K562 (cell line): ENCODE results near the gene ZBTB47. TPM values are rescaled to one million over a fixed set of nuclear protein-coding genes. Genes with fewer than 3 reads are reported as not detected.

ENCODE experiments used
- ATAC-seq: fragments of 200-7000 bp; cut with Tn5 transposase; 3 replicates; pipeline ENCODE4 v1.9.1; 2020; ENCODE audit warnings: moderate library complexity
- BruUV-seq: library from RNA; stranded (reverse); fragments of 400-500 nt; replicated peaks from 2 replicates; lab custom pipeline; 2021; lab: Mats Ljungman, UMichigan
- CTCF ChIA-PET: fragments of 300-600 bp; formaldehyde crosslinking; extraction: SDS; loops from one replicate; lab custom pipeline; 2021; ENCODE audit warnings: low intra/inter-chr PET ratio; lab: Yijun Ruan, JAX
- POLR2A ChIA-PET: fragments of 300-600, 350-650 bp; sonication (Branson Sonifier 250); formaldehyde crosslinking; extraction: SDS; loops from one replicate; lab custom pipeline; 2021; ENCODE audit warnings: antibody characterized with exemption, inconsistent platforms; lab: Yijun Ruan, JAX
- DNase-seq, 4 experiments: peaks; one replicate each; pipeline versions ENCODE4 v3.0.0 to v3.0.0-alpha.2; 2011 to 2018; ENCODE audit warnings: low spot score in 3 of 4, mixed read lengths in 3 of 4; ENCODE audit errors: extremely low read depth in 1 of 4
- FAIRE-seq: peaks from 2 replicates; lab custom pipeline; 2011; peaks lifted over from hg19 to GRCh38; lab: Jason Lieb, UNC
- H2AFZ ChIP-seq: 2 replicates; pipeline ENCODE4 v1.6.0; 2011; ENCODE audit warnings: low read depth, low read length, control low read depth, inconsistent platforms
- H3K27ac ChIP-seq: fragments of 200-600 bp; 3 replicates; pipeline ENCODE4 v1.8.0; 2011; ENCODE audit warnings: low read depth, mild to moderate bottlenecking, control low read depth, inconsistent platforms, low read length, moderate library complexity, mixed read lengths; ENCODE audit errors: extremely low read depth
- H3K27me3 ChIP-seq, 2 experiments: fragments of 300-600 bp in 1 of 2; 2 replicates in 1 of 2; 3 replicates in 1 of 2; pipeline versions ENCODE4 v1.6.0 to v1.8.0; 2011; ENCODE audit warnings: inconsistent platforms in 2 of 2, low read length in 2 of 2, mild to moderate bottlenecking in 1 of 2, mixed read lengths in 1 of 2, moderate library complexity in 1 of 2; ENCODE audit not compliant: control insufficient read depth in 2 of 2, insufficient read depth in 2 of 2
- H3K36me3 ChIP-seq: fragments of 300-600 bp; 3 replicates; pipeline ENCODE4 v1.8.0; 2011; ENCODE audit warnings: mild to moderate bottlenecking, low read length, inconsistent platforms; ENCODE audit not compliant: control insufficient read depth, insufficient read depth
- H3K4me1 ChIP-seq, 2 experiments: fragments of 200-600 bp in 1 of 2; replicated peaks in 1 of 2; 2 replicates in 1 of 2; 3 replicates in 1 of 2; pipeline versions ENCODE4 v1.5.1 to v1.8.0; 2011; ENCODE audit warnings: inconsistent platforms in 2 of 2, low read length in 2 of 2, mild to moderate bottlenecking in 1 of 2, mixed read lengths in 1 of 2, moderate library complexity in 1 of 2; ENCODE audit not compliant: control insufficient read depth in 2 of 2, insufficient read depth in 2 of 2
- H3K4me2 ChIP-seq: 2 replicates; pipeline ENCODE4 v1.6.1; 2011; ENCODE audit warnings: low read length, control low read depth, inconsistent platforms, mixed read lengths; ENCODE audit not compliant: insufficient read depth
- H3K4me3 ChIP-seq: fragments of 200-600 bp; sonication (generic), shearing (Covaris generic); 2 replicates; pipeline ENCODE4 v1.5.1; 2016; ENCODE audit warnings: control low read depth, inconsistent platforms
- H3K79me2 ChIP-seq: fragments of 200-600 bp; 3 replicates; pipeline ENCODE4 v1.8.0; 2011; ENCODE audit warnings: low read length, inconsistent platforms; ENCODE audit not compliant: control insufficient read depth, insufficient read depth
- H3K9ac ChIP-seq, 2 experiments: 2 replicates each; pipeline versions ENCODE4 v1.6.0 to v1.6.1; 2011; ENCODE audit warnings: low read depth in 2 of 2, low read length in 2 of 2, control low read depth in 1 of 2, inconsistent platforms in 1 of 2, mild to moderate bottlenecking in 1 of 2, mixed read lengths in 1 of 2; ENCODE audit not compliant: insufficient read depth in 1 of 2
- H3K9me1 ChIP-seq: one replicate; pipeline ENCODE4 v1.6.0; 2011; ENCODE audit warnings: inconsistent platforms, mild to moderate bottlenecking, low read length, moderate library complexity; ENCODE audit not compliant: control insufficient read depth, insufficient read depth
- H3K9me3 ChIP-seq: replicated peaks from 2 replicates; pipeline ENCODE4 v1.5.1; 2011; ENCODE audit warnings: low read depth, low read length, inconsistent platforms; ENCODE audit not compliant: control insufficient read depth, insufficient read depth
- H4K20me1 ChIP-seq: replicated peaks from 2 replicates; pipeline ENCODE4 v1.6.1; 2011; ENCODE audit warnings: low read length, inconsistent platforms, mixed read lengths; ENCODE audit not compliant: control insufficient read depth, insufficient read depth
- BACH1 ChIP-seq: fragments of 200-800 bp; sonication (Bioruptor generic); IDR thresholded peaks from 2 replicates; pipeline ENCODE4 v1.6.1; 2016; ENCODE audit warnings: missing genetic modification characterization, missing compliant biosample characterization
- FOXM1 ChIP-seq, 2 experiments: fragments of 450-650 bp in 1 of 2; sonication (generic) in 1 of 2; formaldehyde crosslinking in 1 of 2; IDR thresholded peaks; 2 replicates each; pipeline versions ENCODE4 v1.6.1 to v1.9.0; 2017 to 2022; ENCODE audit warnings: low read depth in 2 of 2, mild to moderate bottlenecking in 2 of 2, missing genetic modification reagents in 1 of 2, moderate library complexity in 1 of 2
- HMG20A ChIP-seq: fragments of 450-650 bp; formaldehyde crosslinking; conservative IDR thresholded peaks from 2 replicates; pipeline ENCODE4 v1.4.0; 2020; ENCODE audit warnings: mild to moderate bottlenecking, mixed read lengths
- MECOM ChIP-seq: fragments of 250-450 bp; sonication (Bioruptor Pico); IDR thresholded peaks from 2 replicates; pipeline ENCODE4 v1.8.0; 2022; ENCODE audit warnings: inconsistent platforms
- POLR2B ChIP-seq: fragments of 450-650 bp; IDR thresholded peaks from 2 replicates; pipeline ENCODE4 v1.6.1; 2018; ENCODE audit warnings: low read depth; ENCODE audit not compliant: partially characterized antibody
- ZNF165 ChIP-seq: fragments of 250-450 bp; sonication (Bioruptor Pico); IDR thresholded peaks from 2 replicates; pipeline ENCODE4 v1.4.0; 2020; ENCODE audit warnings: borderline replicate concordance
- ZNF316 ChIP-seq: fragments of 450-650 bp; IDR thresholded peaks from 2 replicates; pipeline ENCODE4 v1.6.1; 2016
- ZNF384 ChIP-seq: IDR thresholded peaks from 2 replicates; pipeline ENCODE4 v1.6.1; 2012; ENCODE audit warnings: low read depth, low read length, improper control_type of control experiment
- ZNF589 ChIP-seq: fragments of 200-800 bp; sonication (Bioruptor generic); IDR thresholded peaks from 2 replicates; pipeline ENCODE4 v1.6.1; 2016; ENCODE audit warnings: low read depth, missing genetic modification characterization, missing compliant biosample characterization
- WGBS: fragments of 100-300 bp; shearing (Covaris generic); methylation state at CpG from one replicate; pipeline ENCODE4 v1.1.6; 2016; ENCODE audit warnings: low coverage, mixed read lengths; ENCODE audit not compliant: insufficient coverage; ENCODE audit errors: missing lambda C conversion rate; 5-methylcytosine and 5-hydroxymethylcytosine counted together
- in situ Hi-C: fragments of 300-500 bp; cut with MboI; formaldehyde crosslinking; loops from 4 replicates; pipeline ENCODE4 v1.15.0; 2018; ENCODE audit warnings: inconsistent platforms, mixed read lengths
- intact Hi-C: fragments of 100-400 bp; cut with micrococcal nuclease; formaldehyde crosslinking; loops from 2 replicates; pipeline ENCODE4 v1.14.2; 2022
- polyA plus RNA-seq, 8 experiments: library from polyadenylated mRNA; depleted of rRNA in 4 of 8; stranded (reverse) in 5 of 8; unstranded in 3 of 8; fragments of >200 nt; fragmentation: Nextera tagmentation in 2 of 8; fragmentation: Illumina TruSeq in 1 of 8; extraction: Ambion mirVana in 2 of 8; extraction: Trizol in 1 of 8; gene quantifications; 2 replicates each; pipeline versions ENCODE4 v1.2.1 to v1.2.3, GENCODE V29; 2011 to 2014; ENCODE audit warnings: inconsistent platforms in 1 of 8, missing spikeins in 1 of 8
- total RNA-seq, 7 experiments: library from RNA; depleted of rRNA in 6 of 7; stranded (reverse); fragments of >200 nt in 6 of 7; fragmentation: Illumina TruSeq in 2 of 7; extraction: Trizol in 2 of 7; gene quantifications; 2 replicates each; pipeline versions ENCODE4 v1.2.1 to v1.2.3, GENCODE V29; 2011 to 2021; ENCODE audit warnings: low replicate concordance in 1 of 7
- TF ChIP-seq, protein P1 (sequence below), 2 experiments: fragments of 450-650 bp; formaldehyde crosslinking in 1 of 2; IDR thresholded peaks; 2 replicates each; pipeline versions ENCODE4 v1.4.0 to v1.6.1; 2014 to 2020; ENCODE audit warnings: mild to moderate bottlenecking in 2 of 2, borderline replicate concordance in 1 of 2, low read depth in 1 of 2
- TF ChIP-seq, protein P2 (sequence below): fragments of 450-650 bp; IDR thresholded peaks from 2 replicates; pipeline ENCODE4 v1.7.1; 2018; ENCODE audit warnings: mild to moderate bottlenecking, low read depth; ENCODE audit not compliant: partially characterized antibody

Gene ZBTB47
- total and polyA plus RNA-seq, 9 of the 15 experiments (the other 6 are each of a cell fraction or from before 2014, with no cell fraction given), result 0.11 to 4.6 (median 1.7) TPM; not detected in 1

DNA sequence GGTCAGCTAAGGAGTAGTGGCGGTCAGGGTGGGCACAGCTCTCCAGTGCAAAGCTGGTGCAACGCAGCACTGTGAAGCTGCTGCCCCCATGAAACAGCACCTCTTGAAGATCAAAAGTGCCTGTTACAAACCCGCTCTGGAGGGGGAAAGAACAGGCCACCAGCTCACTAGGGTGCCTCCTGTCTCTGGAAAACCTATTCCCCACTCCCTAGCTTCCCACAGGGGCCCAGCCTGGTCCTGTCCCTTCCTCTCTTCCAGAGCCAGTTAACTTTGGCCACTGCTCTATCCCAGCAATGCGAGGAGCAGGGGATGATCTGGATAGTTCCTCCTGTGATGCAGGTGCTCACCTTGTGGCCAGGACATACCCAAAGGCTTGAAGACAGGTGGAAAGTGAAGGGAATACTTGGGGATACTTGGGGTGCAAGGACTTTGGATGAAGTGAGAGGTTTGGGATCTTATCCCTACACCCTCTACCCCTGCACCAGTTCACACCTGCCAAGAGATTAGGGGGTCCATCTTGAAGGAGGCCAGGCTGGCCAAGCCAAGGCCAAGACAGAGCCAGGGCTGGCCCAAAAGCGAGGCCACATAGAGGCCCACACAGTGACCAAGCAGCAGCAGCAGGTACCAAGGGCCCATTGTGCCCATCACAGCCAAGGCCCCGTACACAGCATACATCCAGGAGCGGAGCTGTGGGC is 44.9 kb downstream of the ZBTB47 start:
- 1% methylated on average over 7 of the region's 7 CpGs for WGBS
- POLR2A ChIA-PET, result interaction anchor here (0.7 kb wide), 1 partner anchor 10 kb away, joined by 3 read pairs; no protein-coding TSS in a partner anchor
- CTCF ChIA-PET, result no interaction called here
- Histone ChIP-seq H4K20me1 (peaks cover 12% of the 10 kb centered on the region), H3K27me3 (peaks cover 6 to 48% of the 10 kb centered on the region in 2 experiments), H3K4me2 (no peak overlapping the region), H3K4me3 (no peak overlapping the region), H2AFZ (no peak overlapping the region), H3K9ac (no peak overlapping the region), H3K79me2 (no peaks in the 10 kb centered on the region), H3K4me1 (peaks cover 0 to 14% of the 10 kb centered on the region in 2 experiments; a peak in 1 of 5 replicates), H3K9me3 (no peaks in the 10 kb centered on the region), H3K36me3 (no peaks in the 10 kb centered on the region), H3K27ac (no peak overlapping the region), H3K9me1 (peaks cover 4% of the 10 kb centered on the region)
- in situ Hi-C loops (no loop called here), intact Hi-C loops (no loop called here)
- no TSS peak for BruUV-seq
- no peak for ATAC-seq
- no peak for DNase-seq
- no peak for FAIRE-seq
- TF ChIP-seq, protein P1, sequence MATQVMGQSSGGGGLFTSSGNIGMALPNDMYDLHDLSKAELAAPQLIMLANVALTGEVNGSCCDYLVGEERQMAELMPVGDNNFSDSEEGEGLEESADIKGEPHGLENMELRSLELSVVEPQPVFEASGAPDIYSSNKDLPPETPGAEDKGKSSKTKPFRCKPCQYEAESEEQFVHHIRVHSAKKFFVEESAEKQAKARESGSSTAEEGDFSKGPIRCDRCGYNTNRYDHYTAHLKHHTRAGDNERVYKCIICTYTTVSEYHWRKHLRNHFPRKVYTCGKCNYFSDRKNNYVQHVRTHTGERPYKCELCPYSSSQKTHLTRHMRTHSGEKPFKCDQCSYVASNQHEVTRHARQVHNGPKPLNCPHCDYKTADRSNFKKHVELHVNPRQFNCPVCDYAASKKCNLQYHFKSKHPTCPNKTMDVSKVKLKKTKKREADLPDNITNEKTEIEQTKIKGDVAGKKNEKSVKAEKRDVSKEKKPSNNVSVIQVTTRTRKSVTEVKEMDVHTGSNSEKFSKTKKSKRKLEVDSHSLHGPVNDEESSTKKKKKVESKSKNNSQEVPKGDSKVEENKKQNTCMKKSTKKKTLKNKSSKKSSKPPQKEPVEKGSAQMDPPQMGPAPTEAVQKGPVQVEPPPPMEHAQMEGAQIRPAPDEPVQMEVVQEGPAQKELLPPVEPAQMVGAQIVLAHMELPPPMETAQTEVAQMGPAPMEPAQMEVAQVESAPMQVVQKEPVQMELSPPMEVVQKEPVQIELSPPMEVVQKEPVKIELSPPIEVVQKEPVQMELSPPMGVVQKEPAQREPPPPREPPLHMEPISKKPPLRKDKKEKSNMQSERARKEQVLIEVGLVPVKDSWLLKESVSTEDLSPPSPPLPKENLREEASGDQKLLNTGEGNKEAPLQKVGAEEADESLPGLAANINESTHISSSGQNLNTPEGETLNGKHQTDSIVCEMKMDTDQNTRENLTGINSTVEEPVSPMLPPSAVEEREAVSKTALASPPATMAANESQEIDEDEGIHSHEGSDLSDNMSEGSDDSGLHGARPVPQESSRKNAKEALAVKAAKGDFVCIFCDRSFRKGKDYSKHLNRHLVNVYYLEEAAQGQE (IDR thresholded peaks at IDR 0.05; ENCODE audit: borderline replicate concordance), result no peak
- TF ChIP-seq, protein P1 (CRISPR knock-in tag; IDR thresholded peaks at IDR 0.05; ENCODE audit: low read depth), result no peak
- TF ChIP-seq, protein P2, sequence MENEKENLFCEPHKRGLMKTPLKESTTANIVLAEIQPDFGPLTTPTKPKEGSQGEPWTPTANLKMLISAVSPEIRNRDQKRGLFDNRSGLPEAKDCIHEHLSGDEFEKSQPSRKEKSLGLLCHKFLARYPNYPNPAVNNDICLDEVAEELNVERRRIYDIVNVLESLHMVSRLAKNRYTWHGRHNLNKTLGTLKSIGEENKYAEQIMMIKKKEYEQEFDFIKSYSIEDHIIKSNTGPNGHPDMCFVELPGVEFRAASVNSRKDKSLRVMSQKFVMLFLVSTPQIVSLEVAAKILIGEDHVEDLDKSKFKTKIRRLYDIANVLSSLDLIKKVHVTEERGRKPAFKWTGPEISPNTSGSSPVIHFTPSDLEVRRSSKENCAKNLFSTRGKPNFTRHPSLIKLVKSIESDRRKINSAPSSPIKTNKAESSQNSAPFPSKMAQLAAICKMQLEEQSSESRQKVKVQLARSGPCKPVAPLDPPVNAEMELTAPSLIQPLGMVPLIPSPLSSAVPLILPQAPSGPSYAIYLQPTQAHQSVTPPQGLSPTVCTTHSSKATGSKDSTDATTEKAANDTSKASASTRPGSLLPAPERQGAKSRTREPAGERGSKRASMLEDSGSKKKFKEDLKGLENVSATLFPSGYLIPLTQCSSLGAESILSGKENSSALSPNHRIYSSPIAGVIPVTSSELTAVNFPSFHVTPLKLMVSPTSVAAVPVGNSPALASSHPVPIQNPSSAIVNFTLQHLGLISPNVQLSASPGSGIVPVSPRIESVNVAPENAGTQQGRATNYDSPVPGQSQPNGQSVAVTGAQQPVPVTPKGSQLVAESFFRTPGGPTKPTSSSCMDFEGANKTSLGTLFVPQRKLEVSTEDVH, result no peak
- TF ChIP-seq ZNF316 (no peak), POLR2B (no peak), MECOM (no peak), HMG20A (CRISPR knock-in tag) (no peak), FOXM1 (IDR thresholded peaks at IDR 0.05; ENCODE audit: low read depth) (no peak), FOXM1 (CRISPR knock-in tag; IDR thresholded peaks at IDR 0.05; ENCODE audit: low read depth) (no peak), ZNF589 (CRISPR knock-in tag) (no peak), ZNF165 (CRISPR knock-in tag) (no peak), ZNF384 (no peak), BACH1 (tag) (no peak)
